T47D (cell line): ENCODE results near the gene TTLL7.
A peak's percentile ranks its signal among the peaks of the same experiment; 100 is the strongest.
"Not testable (repeated sequence)": the region's sequence is repeated elsewhere in the genome, so short reads cannot be mapped to it uniquely, and the experiment has no call there.

ENCODE experiments used
- DNase-seq, 2 experiments: peaks; one replicate each; pipeline versions ENCODE4 v3.0.0 to v3.0.0-alpha.2; 2011 to 2012; ENCODE audit warnings: low read depth in 1 of 2, low spot score in 1 of 2
- JUND ChIP-seq: IDR thresholded peaks from 2 replicates; pipeline ENCODE4 v1.6.1; 2012; ENCODE audit warnings: low read depth
- in situ Hi-C: cut with HindIII; loops from 2 replicates; pipeline ENCODE4 v1.10.0; 2016; ENCODE audit warnings: low sequenced_read_pairs, low pct_unique_long_range_greater_than_20kb

TTLL7 gene

DNA sequence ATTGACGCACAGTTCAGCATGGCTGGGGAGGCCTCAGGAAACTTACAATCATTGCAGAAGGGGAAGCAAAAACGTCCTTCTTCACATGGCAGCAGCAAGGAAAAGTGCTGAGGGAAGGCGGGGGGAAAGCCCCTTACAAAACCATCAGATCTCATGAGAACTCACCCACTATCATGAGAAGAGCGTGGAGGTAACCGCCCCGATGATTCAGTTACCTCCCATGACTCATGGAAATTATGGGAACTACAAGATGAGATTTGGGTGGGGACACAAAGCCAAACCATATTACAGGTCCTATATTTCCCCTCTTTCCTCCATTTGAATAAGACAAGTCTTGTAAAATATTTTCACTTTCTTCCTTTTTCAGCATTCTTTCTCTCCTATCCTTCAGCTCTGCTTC is 7.7 kb upstream of the TTLL7 start:
- TF ChIP-seq JUND, result no peak
- DNase-seq, result no peak
- in situ Hi-C loops, result no loop called here

DNA sequence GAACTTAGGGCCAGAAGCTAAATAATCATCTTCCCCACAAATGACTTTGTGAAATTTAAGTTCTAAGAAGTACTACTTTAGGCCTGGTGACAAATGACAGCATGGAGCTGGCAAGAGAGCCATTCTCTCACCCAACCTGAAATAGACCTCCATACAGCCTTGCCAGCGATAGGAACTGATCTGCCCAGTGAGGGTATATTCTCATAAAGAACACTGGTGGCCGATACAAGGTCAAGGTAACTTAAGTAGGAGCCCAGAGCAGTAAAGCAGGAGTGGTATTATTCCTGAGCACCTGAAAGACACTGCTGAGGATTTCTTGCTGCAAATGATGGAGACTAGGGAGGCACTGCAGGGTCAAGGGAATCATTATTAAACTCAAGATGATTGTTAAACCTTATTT is 2.6 kb upstream of the TTLL7 start:
- in situ Hi-C loops, result no loop called here
- DNase-seq, result no peak
- TF ChIP-seq JUND, result no peak

DNA sequence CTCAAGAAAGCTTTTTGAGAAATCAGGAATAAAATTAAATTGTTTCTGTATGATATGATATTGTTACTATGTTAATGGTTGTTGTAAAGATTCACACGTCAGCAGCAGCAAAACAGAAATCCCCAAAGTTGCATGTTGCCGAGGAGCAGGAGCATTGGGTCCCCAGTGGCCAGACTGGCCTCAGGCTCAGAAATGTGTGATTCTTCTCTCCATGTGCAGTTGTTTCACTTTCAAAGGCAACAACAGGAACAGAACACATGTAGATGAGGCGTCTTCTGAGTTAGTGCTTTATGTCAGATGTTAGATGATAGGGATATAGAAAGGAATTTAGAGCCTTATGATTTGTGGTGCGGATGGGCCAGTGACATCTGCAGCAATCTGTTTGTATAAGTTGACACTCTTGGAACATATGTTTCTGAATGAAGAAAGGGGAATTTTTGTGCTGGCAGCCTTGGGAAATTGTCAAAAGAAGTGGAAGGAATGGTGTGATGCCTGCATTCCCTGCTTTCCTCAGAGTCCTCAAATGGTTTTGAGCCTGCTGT is 2.1 kb upstream of the TTLL7 start:
- DNase-seq, result no peak
- in situ Hi-C loops, result no loop called here
- TF ChIP-seq JUND, result no peak

DNA sequence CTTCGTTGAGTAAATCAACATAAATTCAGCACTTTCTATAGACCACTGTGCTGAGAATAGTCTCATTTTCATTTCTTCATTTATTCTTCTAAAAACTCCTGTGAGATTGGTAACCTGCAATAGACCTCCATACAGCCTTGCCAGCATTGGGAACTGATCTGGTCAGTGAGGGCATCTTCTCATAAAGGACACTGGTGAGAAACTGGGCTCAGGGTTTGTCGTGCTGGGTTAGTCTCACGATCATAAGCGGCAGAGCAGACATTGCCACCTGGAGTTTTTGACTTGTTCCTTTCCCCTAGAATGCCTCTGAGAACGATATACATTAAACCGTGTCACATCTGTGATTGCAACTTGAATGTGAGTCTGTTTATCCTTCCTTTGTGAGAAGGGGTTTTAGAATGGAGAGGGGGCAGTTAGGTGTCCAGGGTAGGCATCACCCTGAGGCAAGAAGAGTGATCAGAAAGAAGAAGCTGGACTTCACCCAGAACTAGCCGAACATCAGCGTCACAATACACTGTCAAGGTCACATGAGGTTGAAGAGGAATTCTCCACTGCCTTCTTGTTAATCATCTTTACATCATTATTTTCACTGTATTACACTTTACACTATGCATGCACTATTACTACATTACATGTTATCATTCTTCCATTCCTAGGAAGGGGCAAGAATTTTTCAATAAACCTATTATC is 1.4 kb upstream of the TTLL7 start:
- in situ Hi-C loops, result no loop called here
- TF ChIP-seq JUND, result no peak
- DNase-seq, result no peak

DNA sequence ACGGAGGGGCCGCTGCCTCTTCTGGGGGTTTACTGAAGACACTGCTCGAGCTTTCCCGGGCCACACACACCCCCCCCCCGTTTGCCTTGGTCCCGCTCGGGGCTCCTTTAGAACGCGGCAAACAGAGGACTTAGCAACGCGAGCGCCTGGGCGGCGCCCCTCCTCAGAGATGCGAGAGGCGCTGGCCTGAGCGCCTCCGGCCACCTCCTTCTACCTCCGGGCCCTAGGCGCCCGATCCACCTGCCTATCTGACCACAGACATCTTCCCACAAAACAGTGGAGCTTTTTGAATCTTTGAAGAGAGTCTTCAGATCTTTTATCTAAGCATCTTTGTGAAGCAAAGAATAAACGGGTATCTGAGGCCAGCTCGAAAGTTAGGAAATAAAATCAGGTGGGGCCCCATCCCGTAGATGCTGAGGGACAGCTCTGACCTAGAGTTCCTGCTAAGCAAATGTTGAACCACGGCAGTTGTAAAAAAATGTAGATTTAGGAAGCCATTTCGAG is 436 bp upstream of the TTLL7 start:
- no peak for TF ChIP-seq JUND
- in situ Hi-C loops, result no loop called here
- DNase-seq, result peak; percentile 58 to 83

DNA sequence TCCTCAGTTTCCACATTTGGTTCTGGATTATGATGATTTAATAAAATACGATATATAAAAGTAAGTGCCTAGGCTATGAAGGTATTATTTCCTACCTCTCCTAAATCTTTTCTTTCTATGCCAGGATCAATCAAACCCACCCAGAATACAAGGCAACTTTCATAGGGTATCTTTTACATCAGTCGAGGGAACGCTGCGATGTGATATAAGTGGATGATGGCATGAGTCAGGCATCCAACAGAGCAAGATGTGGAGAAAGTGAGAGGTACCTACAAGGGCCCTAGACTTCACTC is 781 bp downstream of the TTLL7 start:
- no peak for DNase-seq
- TF ChIP-seq JUND, result no peak
- in situ Hi-C loops, result no loop called here

DNA sequence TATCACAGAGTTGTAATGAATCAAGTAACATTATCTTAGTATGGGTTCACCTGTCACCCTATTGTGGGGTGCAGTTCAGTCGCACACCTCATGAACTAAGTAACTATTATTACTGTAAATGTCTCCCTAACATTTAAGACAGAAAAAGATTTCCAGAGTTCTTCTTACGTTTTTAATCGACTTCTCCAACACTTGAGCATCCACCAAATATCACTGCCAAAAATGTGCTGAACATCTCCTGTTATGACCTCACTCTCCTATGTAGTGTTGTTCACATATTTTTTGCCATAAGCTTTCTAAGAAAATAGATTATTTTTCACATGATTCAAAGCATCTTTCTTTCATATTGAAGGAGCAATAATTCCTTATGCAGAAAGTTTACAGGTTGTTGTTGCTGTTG is 1.3 kb downstream of the TTLL7 start:
- in situ Hi-C loops, result no loop called here
- TF ChIP-seq JUND, result no peak
- no peak for DNase-seq

DNA sequence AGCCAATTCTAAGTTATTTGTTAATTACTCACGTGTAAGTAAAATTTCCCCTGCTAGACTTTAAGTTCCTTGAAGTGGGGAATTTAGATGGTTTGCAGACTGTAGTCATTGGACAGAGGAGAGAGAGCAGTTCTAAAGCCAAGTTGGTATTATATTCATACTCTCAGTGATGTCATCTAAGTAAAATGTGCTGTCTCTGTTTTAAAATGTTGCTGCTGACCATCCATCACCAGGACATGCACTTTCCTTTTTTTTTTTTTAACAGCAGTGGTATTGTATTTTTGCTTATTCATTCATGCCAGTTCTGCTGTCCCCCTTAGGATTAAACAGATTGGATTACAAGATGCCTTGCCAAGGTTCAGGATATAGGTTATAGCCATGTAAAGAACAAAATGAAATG is 2.3 kb downstream of the TTLL7 start:
- no peak for DNase-seq
- in situ Hi-C loops, result no loop called here
- TF ChIP-seq JUND, result no peak

DNA sequence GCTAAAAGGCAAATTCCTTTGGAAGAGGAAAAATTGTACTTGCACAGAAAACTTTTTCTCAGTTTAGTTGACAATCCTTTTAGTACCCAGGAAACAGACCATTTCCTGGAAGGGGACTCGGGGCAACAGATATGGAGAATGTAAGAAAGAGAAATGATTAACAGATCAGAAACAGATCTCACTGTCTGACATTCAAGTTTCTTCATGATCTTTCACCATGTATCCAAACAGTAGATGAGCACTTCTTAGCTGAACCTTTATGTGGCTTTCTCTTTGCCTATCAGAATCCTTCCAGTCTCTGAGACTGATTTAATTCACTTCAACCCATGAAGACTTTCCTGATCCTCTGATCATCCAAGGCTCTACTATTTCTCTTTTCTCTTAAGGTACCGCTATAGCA is 2.7 kb downstream of the TTLL7 start:
- in situ Hi-C loops, result no loop called here
- DNase-seq, result no peak
- TF ChIP-seq JUND, result no peak

DNA sequence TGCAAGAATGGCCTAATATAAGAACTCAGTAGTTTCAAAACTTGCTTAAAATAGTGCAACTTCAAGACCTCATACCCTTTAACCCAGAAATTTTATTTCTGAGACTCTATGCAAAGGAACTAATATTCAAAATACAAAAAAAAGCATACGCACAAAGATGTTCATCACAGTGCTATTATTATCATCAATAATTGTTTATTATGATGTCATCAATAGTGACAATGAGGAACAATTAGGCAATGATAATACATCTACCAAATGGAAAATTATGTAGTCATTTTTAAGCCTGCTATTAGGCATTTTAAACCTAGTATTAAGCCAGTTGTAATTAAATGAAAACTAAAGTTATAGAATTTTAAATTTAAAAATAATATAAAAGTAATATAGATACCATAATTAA is 3.3 kb downstream of the TTLL7 start:
- TF ChIP-seq JUND, result no peak
- in situ Hi-C loops, result no loop called here
- DNase-seq, result no peak

DNA sequence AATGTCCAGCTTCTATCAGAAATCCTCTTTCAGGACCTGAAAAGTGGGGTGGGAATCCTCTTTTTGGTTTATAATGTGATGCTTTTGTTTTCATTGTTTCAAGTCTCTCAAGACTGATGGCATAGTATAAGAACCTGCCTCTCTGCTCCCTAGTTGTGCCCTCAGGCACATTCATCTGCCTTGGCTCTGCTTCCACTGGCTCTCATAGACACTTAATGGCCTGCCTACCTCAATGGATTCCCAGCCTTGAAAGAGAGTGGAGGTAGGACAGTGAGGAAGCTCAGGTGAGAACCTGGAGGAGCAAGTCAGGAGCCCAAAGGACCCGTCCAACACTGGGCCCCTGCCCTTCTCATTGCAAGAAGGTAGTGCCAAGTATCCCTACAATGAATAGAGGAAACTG is 4.8 kb downstream of the TTLL7 start:
- peak in 1 of 2 experiments; percentile 49 for DNase-seq
- in situ Hi-C loops, result no loop called here
- no peak for TF ChIP-seq JUND

DNA sequence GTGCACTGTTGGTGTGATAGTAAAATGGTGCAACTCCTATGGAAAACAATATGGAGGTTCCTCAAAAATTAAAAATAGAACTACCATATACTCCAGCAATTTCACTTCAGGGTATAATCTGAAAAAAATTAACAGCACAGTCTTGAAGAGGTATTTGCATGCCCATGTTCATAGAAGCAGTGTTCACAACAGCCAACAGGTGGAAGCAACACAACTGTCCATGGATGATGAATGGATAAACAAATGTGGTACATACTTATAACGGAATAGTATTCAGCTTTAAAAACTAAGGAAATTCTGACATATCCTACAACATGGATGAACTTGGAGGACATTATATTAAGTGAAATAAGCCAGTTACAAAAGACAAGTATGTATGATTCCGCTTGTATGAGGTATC is 8.2 kb downstream of the TTLL7 start:
- no peak for TF ChIP-seq JUND
- in situ Hi-C loops, result no loop called here

DNA sequence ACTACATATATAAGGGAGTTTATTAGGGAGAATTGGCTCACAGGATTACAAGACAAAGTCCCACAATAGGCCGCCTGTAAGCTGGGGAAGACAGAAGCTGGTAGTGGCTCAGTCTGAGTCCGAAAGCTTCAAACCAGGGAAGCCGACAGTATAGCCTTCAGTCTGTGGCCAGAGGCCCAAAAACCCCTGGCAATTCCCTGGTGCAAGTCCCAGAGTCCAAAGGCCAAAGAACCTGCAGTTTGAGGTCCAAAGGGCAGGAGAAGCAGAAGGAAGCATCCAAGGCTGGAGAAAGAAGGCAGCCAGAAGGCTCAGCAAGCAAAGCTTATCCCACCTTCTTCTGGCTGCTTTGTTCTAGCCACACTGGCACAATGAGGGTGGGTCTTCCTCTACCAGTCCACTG is 13.9 kb downstream of the TTLL7 start:
- no peak for TF ChIP-seq JUND
- no peak for DNase-seq
- in situ Hi-C loops, result no loop called here

More for the DNA sequence above, 8.2 kb downstream of the TTLL7 start:
- peak in 1 of 2 experiments; percentile 27 for DNase-seq

DNA sequence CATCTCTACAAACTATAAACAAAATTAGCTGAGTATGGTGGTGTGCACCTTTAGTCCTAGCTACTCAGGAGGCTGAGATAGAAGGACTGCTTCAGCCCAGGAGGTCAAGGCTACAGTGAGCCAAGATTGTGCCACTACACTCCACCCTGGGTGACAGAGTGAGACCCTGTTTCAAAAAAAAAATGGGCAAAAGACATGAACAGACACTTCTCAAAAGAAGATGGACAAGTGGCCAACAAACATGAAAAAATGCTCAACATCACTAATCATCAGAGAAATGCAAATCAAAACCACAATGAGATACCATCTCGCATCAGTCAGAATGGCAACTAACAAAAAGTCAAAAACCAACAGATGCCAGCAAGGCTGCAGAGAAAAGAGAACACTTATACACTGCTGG is 15.0 kb downstream of the TTLL7 start:
- DNase-seq, in situ Hi-C loops: not testable (repeated sequence)

DNA sequence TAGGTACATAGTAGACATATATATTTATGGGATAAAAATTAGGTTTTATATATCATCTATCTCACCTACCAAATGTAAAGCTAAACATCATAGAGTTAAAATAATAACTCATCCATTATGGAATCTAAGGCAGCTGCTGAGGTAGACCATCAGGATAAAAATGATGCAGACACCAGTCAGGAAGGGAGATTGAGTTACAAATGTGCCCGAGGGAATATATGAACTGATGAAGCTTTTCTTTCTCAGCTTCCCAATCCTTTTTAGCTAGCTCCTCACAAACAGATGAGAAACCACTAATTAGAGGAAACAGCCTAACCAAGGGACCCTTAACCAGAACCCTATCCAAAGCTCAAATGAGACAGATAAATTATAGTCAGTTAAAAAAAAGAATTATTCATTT is 20.9 kb downstream of the TTLL7 start:
- in situ Hi-C loops, result no loop called here
- DNase-seq, result no peak

More for the DNA sequence above, 20.9 kb downstream of the TTLL7 start:
- no peak for TF ChIP-seq JUND
